Caco-2 (cell line): Measurements from ENCODE around the gene STARD10. TPM values are rescaled to one million over a fixed set of nuclear protein-coding genes. Genes with fewer than 3 reads are reported as not detected.

Experiments
- BruUV-seq: library from RNA; stranded (reverse); fragments of 400-500 nt; replicated peaks from 2 replicates; lab custom pipeline; 2021; lab: Mats Ljungman, UMichigan
- CTCF ChIA-PET: fragments of 300-600 bp; sonication (Branson Sonifier 250); formaldehyde crosslinking; loops from one replicate; lab custom pipeline; 2022; ENCODE audit warnings: antibody characterized with exemption; lab: Charles Lee
- POLR2A ChIA-PET: fragments of 300-600 bp; sonication (Branson Sonifier 250); formaldehyde crosslinking; loops from one replicate; lab custom pipeline; 2022; ENCODE audit warnings: antibody characterized with exemption; lab: Charles Lee
- DNase-seq, 2 experiments: peaks; one replicate each; pipeline versions ENCODE4 v3.0.0 to v3.0.0-alpha.2; 2020 to 2022
- H3K27me3 ChIP-seq: replicated peaks from 2 replicates; pipeline ENCODE4 v1.6.0; 2011; ENCODE audit warnings: low read length; ENCODE audit not compliant: control insufficient read depth, insufficient read depth
- H3K36me3 ChIP-seq: 2 replicates; pipeline ENCODE4 v1.5.1; 2011; ENCODE audit warnings: low read length; ENCODE audit not compliant: control insufficient read depth, insufficient read depth
- H3K4me1 ChIP-seq: fragments of 250-450 bp; sonication (Bioruptor Pico); 2 replicates; pipeline ENCODE4 v1.5.1; 2020; ENCODE audit warnings: mild to moderate bottlenecking
- H3K4me3 ChIP-seq: 2 replicates; pipeline ENCODE4 v1.5.1; 2011; ENCODE audit warnings: low read depth, mild to moderate bottlenecking, control low read depth, low read length
- H3K9me3 ChIP-seq: fragments of 250-450 bp; sonication (Bioruptor Pico); 2 replicates; pipeline ENCODE4 v1.5.1; 2020; ENCODE audit warnings: mild to moderate bottlenecking, moderate library complexity
- H3K27ac Mint-ChIP-seq: one replicate; pipeline ENCODE4 v1.8.0; 2022; ENCODE audit warnings: mixed read lengths; ENCODE audit not compliant: unreplicated experiment
- H3K27me3 Mint-ChIP-seq: one replicate; pipeline ENCODE4 v1.8.0; 2022; ENCODE audit warnings: mixed read lengths; ENCODE audit not compliant: insufficient read depth, unreplicated experiment
- H3K36me3 Mint-ChIP-seq: one replicate; pipeline ENCODE4 v1.8.0; 2022; ENCODE audit warnings: mild to moderate bottlenecking, mixed read lengths; ENCODE audit not compliant: insufficient read depth, unreplicated experiment
- H3K4me1 Mint-ChIP-seq: one replicate; pipeline ENCODE4 v1.8.0; 2022; ENCODE audit warnings: low read depth, mixed read lengths; ENCODE audit not compliant: unreplicated experiment
- H3K4me3 Mint-ChIP-seq: one replicate; pipeline ENCODE4 v1.8.0; 2022; ENCODE audit warnings: mild to moderate bottlenecking, moderate library complexity, mixed read lengths; ENCODE audit not compliant: unreplicated experiment
- H3K9me3 Mint-ChIP-seq: one replicate; pipeline ENCODE4 v1.8.0; 2022; ENCODE audit warnings: mixed read lengths; ENCODE audit not compliant: unreplicated experiment
- intact Hi-C: fragments of 100-400 bp; cut with micrococcal nuclease; formaldehyde crosslinking; loops from one replicate; pipeline ENCODE4 v1.10.0; 2022; ENCODE audit not compliant: unreplicated experiment
- microRNA-seq: library from miRNA; unstranded; fragments of <30 nt; microRNA quantifications from one replicate; pipeline ENCODE4 v1.2.0, GENCODE V29; 2022
- total RNA-seq: library from RNA; stranded (reverse); gene quantifications from 2 replicates; pipeline ENCODE4 v1.2.3, GENCODE V29; 2022
- TF ChIP-seq, protein P1 (sequence below), 2 experiments: fragments of 200-600 bp in 1 of 2; IDR thresholded peaks; 1 replicate in 1 of 2; 2 replicates in 1 of 2; pipeline versions ENCODE4 v1.5.1 to v1.8.0; 2011 to 2022; ENCODE audit warnings: antibody characterized with exemption in 1 of 2, control low read depth in 1 of 2, inconsistent platforms in 1 of 2, low read depth in 1 of 2, low read length in 1 of 2, mild to moderate bottlenecking in 1 of 2, moderate library complexity in 1 of 2; ENCODE audit not compliant: insufficient read depth in 1 of 2, severe bottlenecking in 1 of 2, unreplicated experiment in 1 of 2

STARD10 gene
- total RNA-seq, 1 experiment from 2014 or later: 492 TPM

- POLR2A ChIA-PET: no interaction called here
- no peak for DNase-seq
- Mint-ChIP-seq H3K4me3 (no peak overlapping the region), H3K27me3 (no peaks in the 10 kb centered on the region), H3K9me3 (no peaks in the 10 kb centered on the region), H3K4me1 (no peaks in the 10 kb centered on the region), H3K27ac (peak overlapping the region; percentile 15), H3K36me3 (peaks cover 54% of the 10 kb centered on the region)
- Histone ChIP-seq H3K27me3 (no peaks in the 10 kb centered on the region), H3K9me3 (no peaks in the 10 kb centered on the region), H3K4me3 (no peak overlapping the region), H3K36me3 (peaks cover 9% of the 10 kb centered on the region), H3K4me1 (no peaks in the 10 kb centered on the region)
- intact Hi-C loops: no loop called here
- TF ChIP-seq, protein P1, sequence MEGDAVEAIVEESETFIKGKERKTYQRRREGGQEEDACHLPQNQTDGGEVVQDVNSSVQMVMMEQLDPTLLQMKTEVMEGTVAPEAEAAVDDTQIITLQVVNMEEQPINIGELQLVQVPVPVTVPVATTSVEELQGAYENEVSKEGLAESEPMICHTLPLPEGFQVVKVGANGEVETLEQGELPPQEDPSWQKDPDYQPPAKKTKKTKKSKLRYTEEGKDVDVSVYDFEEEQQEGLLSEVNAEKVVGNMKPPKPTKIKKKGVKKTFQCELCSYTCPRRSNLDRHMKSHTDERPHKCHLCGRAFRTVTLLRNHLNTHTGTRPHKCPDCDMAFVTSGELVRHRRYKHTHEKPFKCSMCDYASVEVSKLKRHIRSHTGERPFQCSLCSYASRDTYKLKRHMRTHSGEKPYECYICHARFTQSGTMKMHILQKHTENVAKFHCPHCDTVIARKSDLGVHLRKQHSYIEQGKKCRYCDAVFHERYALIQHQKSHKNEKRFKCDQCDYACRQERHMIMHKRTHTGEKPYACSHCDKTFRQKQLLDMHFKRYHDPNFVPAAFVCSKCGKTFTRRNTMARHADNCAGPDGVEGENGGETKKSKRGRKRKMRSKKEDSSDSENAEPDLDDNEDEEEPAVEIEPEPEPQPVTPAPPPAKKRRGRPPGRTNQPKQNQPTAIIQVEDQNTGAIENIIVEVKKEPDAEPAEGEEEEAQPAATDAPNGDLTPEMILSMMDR (IDR thresholded peaks at IDR 0.05; ENCODE audit: insufficient read depth in 1 of 2, low read depth in 1 of 2, low read length in 1 of 2, severe bottlenecking in 1 of 2, unreplicated experiment in 1 of 2): no peak
- no TSS peak for BruUV-seq
- CTCF ChIA-PET: interaction anchor here (1.6 kb wide), 1 partner anchor 19 kb away, joined by 5 read pairs; no protein-coding TSS in a partner anchor
Measured at GRCh38 chr11:72705442-72706365, 88.1 kb downstream of the STARD10 start.

DNA sequence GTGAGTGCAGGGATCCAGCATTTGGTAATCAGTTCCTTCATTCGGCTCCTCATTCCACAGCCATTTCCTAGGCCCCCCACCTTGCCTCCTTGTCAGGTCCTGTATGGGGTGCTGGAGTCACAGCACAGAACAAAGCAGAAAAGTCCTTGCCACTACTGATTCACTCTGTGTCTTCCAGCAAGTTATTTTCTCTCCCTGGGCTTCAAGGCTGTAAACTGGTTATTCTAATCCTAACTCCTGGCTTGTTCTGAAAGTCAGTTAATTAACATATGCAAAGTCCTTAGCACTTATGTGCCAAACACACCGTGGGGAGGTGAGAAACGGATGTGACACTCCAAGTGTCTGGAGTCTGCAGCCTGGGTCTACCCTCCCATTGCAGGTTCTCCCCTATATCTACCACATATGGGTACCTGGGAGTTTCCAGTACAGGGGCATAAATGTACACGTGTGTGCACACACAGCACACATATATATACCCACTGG lies 89.0 kb downstream of the STARD10 start:
- H3K4me1 Mint-ChIP-seq: no peaks in the 10 kb centered on the region
- intact Hi-C loops: no loop called here
- Histone ChIP-seq H3K9me3 (no peaks in the 10 kb centered on the region), H3K4me1 (no peaks in the 10 kb centered on the region), H3K27me3 (no peaks in the 10 kb centered on the region), H3K4me3 (no peak overlapping the region), H3K36me3 (peaks cover 9% of the 10 kb centered on the region)
- no peaks in the 10 kb centered on the region for H3K9me3 Mint-ChIP-seq
- TF ChIP-seq, protein P1 (IDR thresholded peaks at IDR 0.05; ENCODE audit: insufficient read depth in 1 of 2, low read depth in 1 of 2, low read length in 1 of 2, severe bottlenecking in 1 of 2, unreplicated experiment in 1 of 2): no peak
- no peaks in the 10 kb centered on the region for H3K27me3 Mint-ChIP-seq
- no peak for DNase-seq
- ChIA-PET POLR2A (no interaction called here), CTCF (interaction anchor here (1.2 to 1.6 kb wide), 2 partner anchors 20 to 21 kb away, joined by 5 read pairs; no protein-coding TSS in a partner anchor)
- no peak overlapping the region for H3K4me3 Mint-ChIP-seq
- no peak overlapping the region for H3K27ac Mint-ChIP-seq
- no TSS peak for BruUV-seq
- peaks cover 61% of the 10 kb centered on the region for H3K36me3 Mint-ChIP-seq

Small RNAs within 50 kb of the gene (microRNA-seq; reads per million reads assigned to microRNA genes)
- gene MIR4692: not detected

Other genes with a start within 250 kb of the STARD10 start
- 1.2 and 1.4 TPM in 2 replicates for gene PDE2A, start 119.6 kb downstream of the STARD10 start, total RNA-seq
- gene ARAP1, start 41.6 kb downstream of the STARD10 start, total RNA-seq: 87.1 and 102 TPM in 2 replicates
- 19.3 and 25.0 TPM in 2 replicates for gene ATG16L2, start 20.4 kb upstream of the STARD10 start, total RNA-seq